SKM-1 treated with dmso at 0.1 percent for 144 hours (cell line): ENCODE results near the gene SAMD5.

ENCODE experiments used
- DNase-seq: peaks from one replicate; lab custom pipeline; 2025; ENCODE audit not compliant: unreplicated experiment; lab: John Stamatoyannopoulos, UW

Gene SAMD5

GRCh38 chr6:147618457-147618856 lies 110.0 kb downstream of the SAMD5 start:
- no peak for DNase-seq

GRCh38 chr6:147618927-147619326 lies 110.4 kb downstream of the SAMD5 start:
- no peak for DNase-seq
